ENCODE results near the gene SELENON.

GRCh38 chr1:25774921-25775771 is 24.8 kb upstream of the SELENON start:
- TF ChIP-seq ZBTB17 (tag by site-specific recombination; IDR thresholded peaks at IDR 0.05) (no peak), CTCF (tag by site-specific recombination; IDR thresholded peaks at IDR 0.05) (no peak), ZNF571 (tag by site-specific recombination; IDR thresholded peaks at IDR 0.05) (no peak), ZSCAN23 (tag by site-specific recombination; IDR thresholded peaks at IDR 0.05) (no peak), KLF16 (tag by site-specific recombination; IDR thresholded peaks at IDR 0.05) (no peak), ZNF169 (tag by site-specific recombination; IDR thresholded peaks at IDR 0.05) (no peak), SCRT2 (tag by site-specific recombination; IDR thresholded peaks at IDR 0.05) (no peak), ZNF239 (tag by site-specific recombination; IDR thresholded peaks at IDR 0.05) (no peak)

Data from HEK293 (cell line).